NCI-H345 (cell line): ENCODE measurements around the gene TSSC4.
"Not testable (repeated sequence)": the region's sequence is repeated elsewhere in the genome, so short reads cannot be mapped to it uniquely, and the experiment has no call there.

Experiments
- DNase-seq: peaks from one replicate; lab custom pipeline; 2025; lab: John Stamatoyannopoulos, UW

TSSC4 gene

GRCh38 chr11:2400069-2400761 is at the start of gene TSSC4:
TSS of gene TSSC4 (plus strand) at chr11:2400750. CDS start at chr11:2402634, 1,884 bp downstream.
- peak; percentile 100 for DNase-seq

GRCh38 chr11:2351701-2352100 is 48.8 kb upstream of the TSSC4 start:
- DNase-seq = no peak

GRCh38 chr11:2352420-2352819 is 48.1 kb upstream of the TSSC4 start:
- no peak for DNase-seq

GRCh38 chr11:2355000-2355644 is 45.4 kb upstream of the TSSC4 start:
- DNase-seq = no peak

- DNase-seq = no peak
These were observed 43.3 kb upstream of the TSSC4 start for GRCh38 chr11:2357246-2357645.

- DNase-seq = not testable (repeated sequence)
These were observed 42.9 kb upstream of the TSSC4 start for GRCh38 chr11:2357651-2358050.

GRCh38 chr11:2358754-2359442 is 41.7 kb upstream of the TSSC4 start:
- DNase-seq = no peak

- no peak for DNase-seq
These were observed 41.0 kb upstream of the TSSC4 start for GRCh38 chr11:2359557-2359956.

GRCh38 chr11:2360081-2360642 is 40.4 kb upstream of the TSSC4 start:
- no peak for DNase-seq

- DNase-seq = no peak
These were observed 39.0 kb upstream of the TSSC4 start for GRCh38 chr11:2361565-2361964.

- DNase-seq = no peak
These were observed 38.1 kb upstream of the TSSC4 start for GRCh38 chr11:2362414-2362813.

GRCh38 chr11:2363130-2363529 is 37.4 kb upstream of the TSSC4 start:
- no peak for DNase-seq

GRCh38 chr11:2363577-2364370 is 36.8 kb upstream of the TSSC4 start:
- DNase-seq = no peak

- DNase-seq = not testable (repeated sequence)
These were observed 36.2 kb upstream of the TSSC4 start for GRCh38 chr11:2364386-2364785.

- DNase-seq = no peak
These were observed 34.9 kb upstream of the TSSC4 start for GRCh38 chr11:2365571-2366210.

GRCh38 chr11:2366276-2366675 is 34.3 kb upstream of the TSSC4 start:
- DNase-seq = no peak

GRCh38 chr11:2366733-2367132 is 33.8 kb upstream of the TSSC4 start:
- DNase-seq = no peak

GRCh38 chr11:2367266-2368160 is 33.0 kb upstream of the TSSC4 start:
- DNase-seq = no peak

GRCh38 chr11:2368178-2368850 is 32.2 kb upstream of the TSSC4 start:
- no peak for DNase-seq

- DNase-seq = no peak
These were observed 31.7 kb upstream of the TSSC4 start for GRCh38 chr11:2368851-2369180.
